Mesenchymal stem cell (in vitro differentiated cells and primary cell): Measurements from ENCODE around the gene DGKG.

Experiments
- DNase-seq: peaks from one replicate; pipeline ENCODE4 v3.0.0-alpha.2; 2013
- H2AFZ ChIP-seq: one replicate; pipeline ENCODE4 v1.6.1; 2013; ENCODE audit warnings: low read depth, mild to moderate bottlenecking, control low read depth, inconsistent platforms, low read length, moderate library complexity
- H2AK5ac ChIP-seq: 2 replicates; pipeline ENCODE4 v1.6.1; 2013; ENCODE audit warnings: low read length, moderate library complexity, mild to moderate bottlenecking, inconsistent platforms; ENCODE audit not compliant: severe bottlenecking
- H2BK120ac ChIP-seq: one replicate; pipeline ENCODE4 v1.6.1; 2013; ENCODE audit warnings: low read depth, mild to moderate bottlenecking, inconsistent platforms, low read length, moderate library complexity
- H2BK12ac ChIP-seq, 2 experiments: one replicate each; pipeline ENCODE4 v1.6.1; 2013; ENCODE audit warnings: inconsistent platforms in 2 of 2, low read length in 2 of 2, mild to moderate bottlenecking in 2 of 2, moderate library complexity in 2 of 2, control low read depth in 1 of 2
- H2BK15ac ChIP-seq: one replicate; pipeline ENCODE4 v1.6.1; 2013; ENCODE audit warnings: mild to moderate bottlenecking, low read depth, inconsistent platforms; ENCODE audit not compliant: poor library complexity, severe bottlenecking
- H2BK5ac ChIP-seq: 2 replicates; pipeline ENCODE4 v1.6.1; 2013; ENCODE audit warnings: low read depth, mild to moderate bottlenecking, low read length, control low read depth, inconsistent platforms; ENCODE audit not compliant: poor library complexity, severe bottlenecking
- H3K14ac ChIP-seq, 2 experiments: one replicate each; pipeline ENCODE4 v1.6.1; 2013; ENCODE audit warnings: inconsistent platforms in 2 of 2, low read length in 2 of 2, control low read depth in 1 of 2, mild to moderate bottlenecking in 1 of 2, moderate library complexity in 1 of 2
- H3K18ac ChIP-seq, 2 experiments: one replicate each; pipeline ENCODE4 v1.6.1; 2013; ENCODE audit warnings: inconsistent platforms in 2 of 2, low read length in 2 of 2, control low read depth in 1 of 2, low read depth in 1 of 2, mild to moderate bottlenecking in 1 of 2
- H3K23ac ChIP-seq, 2 experiments: one replicate each; pipeline ENCODE4 v1.6.1; 2013; ENCODE audit warnings: inconsistent platforms in 2 of 2, low read length in 2 of 2, mild to moderate bottlenecking in 2 of 2, moderate library complexity in 2 of 2, control low read depth in 1 of 2
- H3K27ac ChIP-seq: 2 replicates; pipeline ENCODE4 v1.5.1; 2013; ENCODE audit warnings: mild to moderate bottlenecking, moderate library complexity, low read length, control low read depth, inconsistent platforms; ENCODE audit not compliant: poor library complexity, severe bottlenecking
- H3K27me3 ChIP-seq, 2 experiments: 2 replicates each; pipeline versions ENCODE4 v1.6.1 to v1.7.0; 2013; ENCODE audit warnings: low read length in 2 of 2, mild to moderate bottlenecking in 2 of 2, moderate library complexity in 2 of 2, control low read depth in 1 of 2, inconsistent platforms in 1 of 2; ENCODE audit not compliant: control insufficient read depth in 1 of 2, insufficient read depth in 1 of 2
- H3K36me3 ChIP-seq, 2 experiments: 2 replicates each; pipeline versions ENCODE4 v1.6.1 to v1.7.0; 2013; ENCODE audit warnings: low read length in 2 of 2, control low read depth in 1 of 2, inconsistent platforms in 1 of 2, low read depth in 1 of 2, mild to moderate bottlenecking in 1 of 2; ENCODE audit not compliant: insufficient read depth in 2 of 2, control insufficient read depth in 1 of 2
- H3K4ac ChIP-seq, 2 experiments: one replicate each; pipeline ENCODE4 v1.6.1; 2013; ENCODE audit warnings: inconsistent platforms in 2 of 2, low read length in 2 of 2, mild to moderate bottlenecking in 2 of 2, moderate library complexity in 2 of 2, control low read depth in 1 of 2, low read depth in 1 of 2
- H3K4me1 ChIP-seq: 2 replicates; pipeline ENCODE4 v1.6.1; 2013; ENCODE audit warnings: low read depth, low read length, control low read depth; ENCODE audit not compliant: control insufficient read depth, insufficient read depth
- H3K4me2 ChIP-seq: 2 replicates; pipeline ENCODE4 v1.6.1; 2013; ENCODE audit warnings: low read length, mild to moderate bottlenecking, inconsistent platforms; ENCODE audit not compliant: poor library complexity, severe bottlenecking
- H3K4me3 ChIP-seq, 2 experiments: 2 replicates each; pipeline versions ENCODE4 v1.5.1 to v1.7.0; 2013; ENCODE audit warnings: low read length in 2 of 2, mild to moderate bottlenecking in 2 of 2, control low read depth in 1 of 2, low read depth in 1 of 2; ENCODE audit not compliant: insufficient read depth in 1 of 2
- H3K79me1 ChIP-seq: replicated peaks from 2 replicates; pipeline ENCODE4 v1.6.1; 2013; ENCODE audit warnings: mild to moderate bottlenecking, control low read depth, low read length, inconsistent platforms; ENCODE audit not compliant: poor library complexity, severe bottlenecking
- H3K9ac ChIP-seq: 2 replicates; pipeline ENCODE4 v1.7.0; 2013; ENCODE audit warnings: mild to moderate bottlenecking, low read length, moderate library complexity
- H3K9me3 ChIP-seq: 2 replicates; pipeline ENCODE4 v1.7.0; 2013; ENCODE audit warnings: mild to moderate bottlenecking, low read length; ENCODE audit not compliant: control insufficient read depth
- H4K8ac ChIP-seq: one replicate; pipeline ENCODE4 v1.6.1; 2013; ENCODE audit warnings: inconsistent platforms, mild to moderate bottlenecking, low read length, moderate library complexity
- H4K91ac ChIP-seq: one replicate; pipeline ENCODE4 v1.6.1; 2013; ENCODE audit warnings: mild to moderate bottlenecking, low read length, inconsistent platforms
- WGBS: methylation state at CpG from one replicate; pipeline ENCODE4 v1.1.7; 2013; ENCODE audit warnings: mixed read lengths; 5-methylcytosine and 5-hydroxymethylcytosine counted together

Gene DGKG

GRCh38 chr3:186339180-186339918, 22.7 kb downstream of the DGKG start:
- H2AFZ ChIP-seq: no peak overlapping the region
- H4K8ac ChIP-seq: no peak overlapping the region
- H3K79me1 ChIP-seq: no peaks in the 10 kb centered on the region
- H3K27ac ChIP-seq: no peak overlapping the region
- H3K36me3 ChIP-seq: no peaks in the 10 kb centered on the region
- H3K4me2 ChIP-seq: no peak overlapping the region
- H3K4me3 ChIP-seq: no peak overlapping the region
- H3K4ac ChIP-seq: no peak overlapping the region
- H2BK15ac ChIP-seq: no peak overlapping the region
- H3K4me1 ChIP-seq: no peaks in the 10 kb centered on the region
- H3K9me3 ChIP-seq: no peaks in the 10 kb centered on the region
- DNase-seq: no peak
- H4K91ac ChIP-seq: no peak overlapping the region
- H2BK12ac ChIP-seq: no peak overlapping the region
- H3K23ac ChIP-seq: no peak overlapping the region
- no peak overlapping the region for H3K9ac ChIP-seq
- H2BK120ac ChIP-seq: no peak overlapping the region
- H2AK5ac ChIP-seq: no peak overlapping the region
- no peak overlapping the region for H3K14ac ChIP-seq
- peaks cover 10 to 28% of the 10 kb centered on the region in 2 experiments for H3K27me3 ChIP-seq
- no peak overlapping the region for H3K18ac ChIP-seq
- 54% methylated on average over 2 of the region's 4 CpGs for WGBS
- no peak overlapping the region for H2BK5ac ChIP-seq

- H3K9me3 ChIP-seq: no peaks in the 10 kb centered on the region
- no peak overlapping the region for H2BK5ac ChIP-seq
- no peaks in the 10 kb centered on the region for H3K4me1 ChIP-seq
These were observed 28.8 kb downstream of the DGKG start for GRCh38 chr3:186333256-186333655.

GRCh38 chr3:186330772-186331460, 31.1 kb downstream of the DGKG start:
- 80% methylated on average over 5 of the region's 6 CpGs for WGBS
- no peak for DNase-seq
- H3K9ac ChIP-seq: no peak overlapping the region
- no peak overlapping the region for H3K14ac ChIP-seq
- H2BK5ac ChIP-seq: no peak overlapping the region
- H2BK12ac ChIP-seq: no peak overlapping the region
- no peak overlapping the region for H4K91ac ChIP-seq
- H3K18ac ChIP-seq: no peak overlapping the region
- no peak overlapping the region for H3K23ac ChIP-seq
- H3K4me3 ChIP-seq: no peak overlapping the region
- H2BK120ac ChIP-seq: no peak overlapping the region
- H3K4me2 ChIP-seq: no peak overlapping the region
- H3K4ac ChIP-seq: no peak overlapping the region
- H2AFZ ChIP-seq: no peak overlapping the region
- H2BK15ac ChIP-seq: no peak overlapping the region
- no peak overlapping the region for H3K27ac ChIP-seq
- no peak overlapping the region for H2AK5ac ChIP-seq
- no peaks in the 10 kb centered on the region for H3K4me1 ChIP-seq
- H4K8ac ChIP-seq: no peak overlapping the region
- H3K27me3 ChIP-seq: peaks cover 55 to 82% of the 10 kb centered on the region in 2 experiments
- H3K79me1 ChIP-seq: no peaks in the 10 kb centered on the region
- no peaks in the 10 kb centered on the region for H3K9me3 ChIP-seq
- no peaks in the 10 kb centered on the region for H3K36me3 ChIP-seq

More at GRCh38 chr3:186333256-186333655, 28.8 kb downstream of the DGKG start:
- Histone ChIP-seq H3K9ac (no peak overlapping the region), H3K4ac (no peak overlapping the region), H2BK15ac (no peak overlapping the region), H3K79me1 (no peaks in the 10 kb centered on the region), H3K36me3 (no peaks in the 10 kb centered on the region), H2AFZ (no peak overlapping the region), H4K8ac (no peak overlapping the region), H3K27me3 (peaks cover 49 to 65% of the 10 kb centered on the region in 2 experiments), H3K4me3 (no peak overlapping the region), H2BK12ac (no peak overlapping the region), H3K23ac (no peak overlapping the region), H3K14ac (no peak overlapping the region), H3K27ac (no peak overlapping the region), H2AK5ac (no peak overlapping the region), H3K4me2 (no peak overlapping the region), H2BK120ac (no peak overlapping the region), H3K18ac (no peak overlapping the region), H4K91ac (no peak overlapping the region)
- DNase-seq: no peak

GRCh38 chr3:186329589-186329988, 32.4 kb downstream of the DGKG start:
- no peak overlapping the region for H3K23ac ChIP-seq
- H3K27ac ChIP-seq: no peak overlapping the region
- H3K9ac ChIP-seq: no peak overlapping the region
- WGBS: 85% methylated on average over 1 of the region's 1 CpG
- H2BK120ac ChIP-seq: no peak overlapping the region
- no peaks in the 10 kb centered on the region for H3K4me1 ChIP-seq
- no peak overlapping the region for H3K18ac ChIP-seq
- H2BK15ac ChIP-seq: no peak overlapping the region
- H2AFZ ChIP-seq: no peak overlapping the region
- no peaks in the 10 kb centered on the region for H3K9me3 ChIP-seq
- no peak overlapping the region for H2BK5ac ChIP-seq
- no peak overlapping the region for H2BK12ac ChIP-seq
- H3K79me1 ChIP-seq: no peaks in the 10 kb centered on the region
- no peak overlapping the region for H3K14ac ChIP-seq
- H3K4me3 ChIP-seq: no peak overlapping the region
- DNase-seq: no peak
- H2AK5ac ChIP-seq: no peak overlapping the region
- peaks cover 52 to 81% of the 10 kb centered on the region in 2 experiments for H3K27me3 ChIP-seq
- no peak overlapping the region for H3K4ac ChIP-seq
- H3K4me2 ChIP-seq: no peak overlapping the region
- H4K91ac ChIP-seq: no peak overlapping the region
- no peaks in the 10 kb centered on the region for H3K36me3 ChIP-seq
- H4K8ac ChIP-seq: no peak overlapping the region
